ENCODE measurements around the gene KRTAP20-2.

Gene KRTAP20-2

GRCh38 chr21:30613836-30614235 lies 21.2 kb upstream of the KRTAP20-2 start, which contains the start of gene KRTAP6-1:
TSS of gene KRTAP6-1 (minus strand) at chr21:30613930. CDS start at chr21:30613904, 26 bp downstream.
- no peak for TF ChIP-seq CTCF (IDR thresholded peaks at IDR 0.05; ENCODE audit: insufficient read depth, missing control alignments)
- no peak for DNase-seq (ENCODE audit: insufficient read length, low spot score)
- no peak for FAIRE-seq

- DNase-seq (ENCODE audit: insufficient read length, low spot score): no peak
- no peak for TF ChIP-seq CTCF (IDR thresholded peaks at IDR 0.05; ENCODE audit: insufficient read depth, missing control alignments)
- no peak for FAIRE-seq
Observed at GRCh38 chr21:30615199-30615598, 19.8 kb upstream of the KRTAP20-2 start.

GRCh38 chr21:30616125-30616524 lies 18.9 kb upstream of the KRTAP20-2 start, which contains the start of gene KRTAP20-1:
TSS of gene KRTAP20-1 (plus strand) at chr21:30616425. CDS start at chr21:30616455, 30 bp downstream.
- DNase-seq (ENCODE audit: insufficient read length, low spot score) (no peak), FAIRE-seq (no peak)
- TF ChIP-seq CTCF (IDR thresholded peaks at IDR 0.05; ENCODE audit: insufficient read depth, missing control alignments): no peak

GRCh38 chr21:30620080-30620479 lies 14.9 kb upstream of the KRTAP20-2 start:
- no peak for FAIRE-seq
- no peak for TF ChIP-seq CTCF (IDR thresholded peaks at IDR 0.05; ENCODE audit: insufficient read depth, missing control alignments)
- DNase-seq (ENCODE audit: insufficient read length, low spot score): no peak

GRCh38 chr21:30620522-30620921 lies 14.5 kb upstream of the KRTAP20-2 start, which contains the start of gene KRTAP20-4:
TSS of gene KRTAP20-4 (plus strand) at chr21:30620627.
- DNase-seq (ENCODE audit: insufficient read length, low spot score) (no peak), FAIRE-seq (no peak)
- TF ChIP-seq CTCF (IDR thresholded peaks at IDR 0.05; ENCODE audit: insufficient read depth, missing control alignments): no peak

GRCh38 chr21:30623362-30623761 lies 11.6 kb upstream of the KRTAP20-2 start:
- FAIRE-seq (no peak), DNase-seq (ENCODE audit: insufficient read length, low spot score) (no peak)
- TF ChIP-seq CTCF (IDR thresholded peaks at IDR 0.05; ENCODE audit: insufficient read depth, missing control alignments): no peak

GRCh38 chr21:30625449-30626165 lies 9.4 kb upstream of the KRTAP20-2 start:
- TF ChIP-seq CTCF (IDR thresholded peaks at IDR 0.05; ENCODE audit: insufficient read depth, missing control alignments): no peak
- no peak for FAIRE-seq
- no peak for DNase-seq (ENCODE audit: insufficient read length, low spot score)

Data from D721Med (cell line).